HEK293 (cell line): ENCODE results near the gene NECAP2.

Source experiments
- CTCF ChIA-PET: fragments of 350-600 bp; formaldehyde crosslinking; extraction: SDS; loops from one replicate; lab custom pipeline; 2021; ENCODE audit warnings: antibody characterized with exemption; lab: Yijun Ruan, JAX
- POLR2A ChIA-PET: fragments of 300-600 bp; formaldehyde crosslinking; extraction: SDS; loops from one replicate; lab custom pipeline; 2020; ENCODE audit warnings: antibody characterized with exemption, inconsistent platforms; lab: Yijun Ruan, JAX
- H3K27ac ChIP-seq: fragments of 200-500 bp; sonication (Bioruptor generic); 2 replicates; pipeline ENCODE4 v1.5.1; 2014; ENCODE audit warnings: low read depth, low read length, control low read depth, inconsistent platforms; ENCODE audit errors: extremely low read depth
- H3K36me3 ChIP-seq, 2 experiments: fragments of 200-500 bp in 1 of 2; sonication (Bioruptor generic) in 1 of 2; 1 replicate in 1 of 2; 2 replicates in 1 of 2; pipeline ENCODE4 v1.5.1; 2014 to 2017; ENCODE audit warnings: inconsistent platforms in 2 of 2, low read length in 2 of 2; ENCODE audit not compliant: control insufficient read depth in 2 of 2, insufficient read depth in 1 of 2
- H3K4me1 ChIP-seq: fragments of 200-500 bp; sonication (Bioruptor generic); 2 replicates; pipeline ENCODE4 v1.5.1; 2014; ENCODE audit warnings: mild to moderate bottlenecking, low read length, inconsistent platforms; ENCODE audit not compliant: control insufficient read depth, insufficient read depth
- H3K4me3 ChIP-seq: 2 replicates; pipeline ENCODE4 v1.5.1; 2011; ENCODE audit warnings: low read depth, mild to moderate bottlenecking, control low read depth, low read length, moderate library complexity
- H3K9me3 ChIP-seq: fragments of 200-500 bp; sonication (Bioruptor generic); 2 replicates; pipeline ENCODE4 v1.5.1; 2014; ENCODE audit warnings: low read depth, low read length, inconsistent platforms; ENCODE audit not compliant: control insufficient read depth, insufficient read depth
- BCL11B ChIP-seq: fragments of 450-650 bp; formaldehyde crosslinking; IDR thresholded peaks from 2 replicates; pipeline ENCODE4 v1.5.1; 2016; ENCODE audit warnings: low read depth, missing biosample characterization, missing genetic modification characterization
- KLF1 ChIP-seq: fragments of 450-650 bp; formaldehyde crosslinking; IDR thresholded peaks from 2 replicates; pipeline ENCODE4 v1.5.1; 2016; ENCODE audit warnings: missing biosample characterization, missing genetic modification characterization
- PATZ1 ChIP-seq: fragments of 450-650 bp; formaldehyde crosslinking; IDR thresholded peaks from 2 replicates; pipeline ENCODE4 v1.5.1; 2016; ENCODE audit warnings: missing biosample characterization, missing genetic modification characterization
- REPIN1 ChIP-seq: fragments of 450-650 bp; formaldehyde crosslinking; IDR thresholded peaks from 2 replicates; pipeline ENCODE4 v1.5.1; 2017; ENCODE audit warnings: missing biosample characterization, missing genetic modification characterization, low read depth
- TSHZ1 ChIP-seq: fragments of 450-650 bp; formaldehyde crosslinking; IDR thresholded peaks from 2 replicates; pipeline ENCODE4 v1.5.1; 2016; ENCODE audit warnings: missing biosample characterization, missing genetic modification characterization, borderline replicate concordance
- ZNF114 ChIP-seq: fragments of 450-650 bp; formaldehyde crosslinking; IDR thresholded peaks from 2 replicates; pipeline ENCODE4 v1.5.0; 2017; ENCODE audit warnings: missing biosample characterization, missing genetic modification characterization
- ZNF146 ChIP-seq: fragments of 450-650 bp; formaldehyde crosslinking; IDR thresholded peaks from 2 replicates; pipeline ENCODE4 v1.5.1; 2016; ENCODE audit warnings: missing biosample characterization, missing genetic modification characterization
- ZNF48 ChIP-seq: fragments of 450-650 bp; formaldehyde crosslinking; IDR thresholded peaks from 2 replicates; pipeline ENCODE4 v1.5.1; 2016; ENCODE audit warnings: missing biosample characterization, missing genetic modification characterization
- ZNF513 ChIP-seq: fragments of 450-650 bp; IDR thresholded peaks from 2 replicates; pipeline ENCODE4 v1.5.1; 2018; ENCODE audit warnings: missing biosample characterization, missing genetic modification characterization
- ZNF544 ChIP-seq: fragments of 450-650 bp; formaldehyde crosslinking; IDR thresholded peaks from 2 replicates; pipeline ENCODE4 v1.5.0; 2017; ENCODE audit warnings: missing biosample characterization, missing genetic modification characterization
- ZSCAN30 ChIP-seq: fragments of 450-650 bp; IDR thresholded peaks from 2 replicates; pipeline ENCODE4 v1.5.1; 2018; ENCODE audit warnings: missing biosample characterization, mild to moderate bottlenecking, missing genetic modification characterization, moderate library complexity
- ZSCAN4 ChIP-seq: fragments of 450-650 bp; formaldehyde crosslinking; IDR thresholded peaks from 2 replicates; pipeline ENCODE4 v1.5.1; 2017; ENCODE audit warnings: missing biosample characterization, missing genetic modification characterization
- TF ChIP-seq, protein P1 (sequence below): fragments of 450-650 bp; formaldehyde crosslinking; IDR thresholded peaks from 2 replicates; pipeline ENCODE4 v1.5.1; 2016; ENCODE audit warnings: missing biosample characterization, missing genetic modification characterization
- TF ChIP-seq, protein P2 (sequence below): fragments of 450-650 bp; formaldehyde crosslinking; IDR thresholded peaks from 2 replicates; pipeline ENCODE4; 2016; ENCODE audit warnings: missing biosample characterization, missing genetic modification characterization

The NECAP2 gene

DNA sequence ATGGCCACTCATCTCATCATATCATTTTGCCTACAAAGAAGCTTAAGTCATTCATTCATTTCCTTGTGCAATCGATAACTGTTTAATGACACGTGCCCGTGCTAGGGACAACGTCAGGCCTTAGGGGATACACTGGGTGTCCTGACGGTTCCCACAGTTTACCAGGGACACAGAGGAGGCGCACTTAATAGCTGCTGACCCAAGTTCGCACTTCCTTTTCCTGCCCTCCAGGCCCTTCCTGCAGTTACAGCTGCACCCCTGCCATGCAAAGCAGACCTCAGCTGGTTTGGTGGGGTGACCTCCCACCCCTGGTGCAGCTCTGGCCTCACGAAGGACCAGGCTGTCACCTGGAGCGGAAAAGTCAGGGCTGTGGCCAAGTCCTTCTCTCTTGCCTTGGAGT is 7.5 kb upstream of the NECAP2 start (continued):
- TF ChIP-seq TSHZ1 (tag by site-specific recombination): no peak
- no peak for TF ChIP-seq ZNF114 (tag by site-specific recombination)
- no peak for TF ChIP-seq KLF1 (tag by site-specific recombination)
- no peak for TF ChIP-seq ZNF48 (tag by site-specific recombination)
- TF ChIP-seq ZNF513 (tag by site-specific recombination): no peak
- TF ChIP-seq BCL11B (tag by site-specific recombination): no peak
- TF ChIP-seq ZNF544: no peak
- TF ChIP-seq ZSCAN30 (tag by site-specific recombination): no peak
- TF ChIP-seq, protein P1, sequence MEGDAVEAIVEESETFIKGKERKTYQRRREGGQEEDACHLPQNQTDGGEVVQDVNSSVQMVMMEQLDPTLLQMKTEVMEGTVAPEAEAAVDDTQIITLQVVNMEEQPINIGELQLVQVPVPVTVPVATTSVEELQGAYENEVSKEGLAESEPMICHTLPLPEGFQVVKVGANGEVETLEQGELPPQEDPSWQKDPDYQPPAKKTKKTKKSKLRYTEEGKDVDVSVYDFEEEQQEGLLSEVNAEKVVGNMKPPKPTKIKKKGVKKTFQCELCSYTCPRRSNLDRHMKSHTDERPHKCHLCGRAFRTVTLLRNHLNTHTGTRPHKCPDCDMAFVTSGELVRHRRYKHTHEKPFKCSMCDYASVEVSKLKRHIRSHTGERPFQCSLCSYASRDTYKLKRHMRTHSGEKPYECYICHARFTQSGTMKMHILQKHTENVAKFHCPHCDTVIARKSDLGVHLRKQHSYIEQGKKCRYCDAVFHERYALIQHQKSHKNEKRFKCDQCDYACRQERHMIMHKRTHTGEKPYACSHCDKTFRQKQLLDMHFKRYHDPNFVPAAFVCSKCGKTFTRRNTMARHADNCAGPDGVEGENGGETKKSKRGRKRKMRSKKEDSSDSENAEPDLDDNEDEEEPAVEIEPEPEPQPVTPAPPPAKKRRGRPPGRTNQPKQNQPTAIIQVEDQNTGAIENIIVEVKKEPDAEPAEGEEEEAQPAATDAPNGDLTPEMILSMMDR: no peak
- TF ChIP-seq ZSCAN4 (tag by site-specific recombination): no peak
- TF ChIP-seq, protein P2, sequence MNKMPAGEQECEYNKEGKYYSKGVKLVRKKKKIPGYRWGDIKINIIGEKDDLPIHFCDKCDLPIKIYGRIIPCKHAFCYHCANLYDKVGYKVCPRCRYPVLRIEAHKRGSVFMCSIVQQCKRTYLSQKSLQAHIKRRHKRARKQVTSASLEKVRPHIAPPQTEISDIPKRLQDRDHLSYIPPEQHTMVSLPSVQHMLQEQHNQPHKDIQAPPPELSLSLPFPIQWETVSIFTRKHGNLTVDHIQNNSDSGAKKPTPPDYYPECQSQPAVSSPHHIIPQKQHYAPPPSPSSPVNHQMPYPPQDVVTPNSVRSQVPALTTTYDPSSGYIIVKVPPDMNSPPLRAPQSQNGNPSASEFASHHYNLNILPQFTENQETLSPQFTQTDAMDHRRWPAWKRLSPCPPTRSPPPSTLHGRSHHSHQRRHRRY (tag by site-specific recombination): no peak
- no peak for TF ChIP-seq REPIN1 (tag by site-specific recombination)

- TF ChIP-seq ZNF146 (tag by site-specific recombination) (peak; percentile 68; the same call in 1 of the 2 replicates), PATZ1 (tag by site-specific recombination) (no peak)
- ChIA-PET CTCF (no interaction called here), POLR2A (no interaction called here)
These were observed 6.5 kb upstream of the NECAP2 start for GRCh38 chr1:16434007-16434406.

More at GRCh38 chr1:16434007-16434406, 6.5 kb upstream of the NECAP2 start:
- Histone ChIP-seq H3K27ac (no peak overlapping the region), H3K9me3 (no peaks in the 10 kb centered on the region), H3K36me3 (no peaks in the 10 kb centered on the region), H3K4me3 (no peak overlapping the region), H3K4me1 (no peaks in the 10 kb centered on the region)
